K562 (cell line): ENCODE data around the gene SPDYE18. TPM values are rescaled to one million over a fixed set of nuclear protein-coding genes. Genes with fewer than 3 reads are reported as not detected.
"Not testable (repeated sequence)": the region's sequence is repeated elsewhere in the genome, so short reads cannot be mapped to it uniquely, and the experiment has no call there.

ENCODE experiments used
- ATAC-seq: fragments of 200-7000 bp; cut with Tn5 transposase; 3 replicates; pipeline ENCODE4 v1.9.1; 2020; ENCODE audit warnings: moderate library complexity
- BruUV-seq: library from RNA; stranded (reverse); fragments of 400-500 nt; replicated peaks from 2 replicates; lab custom pipeline; 2021; lab: Mats Ljungman, UMichigan
- CTCF ChIA-PET: fragments of 300-600 bp; formaldehyde crosslinking; extraction: SDS; loops from one replicate; lab custom pipeline; 2021; ENCODE audit warnings: low intra/inter-chr PET ratio; lab: Yijun Ruan, JAX
- POLR2A ChIA-PET: fragments of 300-600, 350-650 bp; sonication (Branson Sonifier 250); formaldehyde crosslinking; extraction: SDS; loops from one replicate; lab custom pipeline; 2021; ENCODE audit warnings: antibody characterized with exemption, inconsistent platforms; lab: Yijun Ruan, JAX
- DNase-seq, 4 experiments: peaks; one replicate each; pipeline versions ENCODE4 v3.0.0 to v3.0.0-alpha.2; 2011 to 2018; ENCODE audit warnings: low spot score in 3 of 4, mixed read lengths in 3 of 4; ENCODE audit errors: extremely low read depth in 1 of 4
- FAIRE-seq: peaks from 2 replicates; lab custom pipeline; 2011; peaks lifted over from hg19 to GRCh38; lab: Jason Lieb, UNC
- H2AFZ ChIP-seq: 2 replicates; pipeline ENCODE4 v1.6.0; 2011; ENCODE audit warnings: low read depth, low read length, control low read depth, inconsistent platforms
- H3K27ac ChIP-seq: fragments of 200-600 bp; 3 replicates; pipeline ENCODE4 v1.8.0; 2011; ENCODE audit warnings: low read depth, mild to moderate bottlenecking, control low read depth, inconsistent platforms, low read length, moderate library complexity, mixed read lengths; ENCODE audit errors: extremely low read depth
- H3K27me3 ChIP-seq, 2 experiments: fragments of 300-600 bp in 1 of 2; 2 replicates in 1 of 2; 3 replicates in 1 of 2; pipeline versions ENCODE4 v1.6.0 to v1.8.0; 2011; ENCODE audit warnings: inconsistent platforms in 2 of 2, low read length in 2 of 2, mild to moderate bottlenecking in 1 of 2, mixed read lengths in 1 of 2, moderate library complexity in 1 of 2; ENCODE audit not compliant: control insufficient read depth in 2 of 2, insufficient read depth in 2 of 2
- H3K36me3 ChIP-seq: fragments of 300-600 bp; 3 replicates; pipeline ENCODE4 v1.8.0; 2011; ENCODE audit warnings: mild to moderate bottlenecking, low read length, inconsistent platforms; ENCODE audit not compliant: control insufficient read depth, insufficient read depth
- H3K4me1 ChIP-seq, 2 experiments: fragments of 200-600 bp in 1 of 2; replicated peaks in 1 of 2; 2 replicates in 1 of 2; 3 replicates in 1 of 2; pipeline versions ENCODE4 v1.5.1 to v1.8.0; 2011; ENCODE audit warnings: inconsistent platforms in 2 of 2, low read length in 2 of 2, mild to moderate bottlenecking in 1 of 2, mixed read lengths in 1 of 2, moderate library complexity in 1 of 2; ENCODE audit not compliant: control insufficient read depth in 2 of 2, insufficient read depth in 2 of 2
- H3K4me2 ChIP-seq: 2 replicates; pipeline ENCODE4 v1.6.1; 2011; ENCODE audit warnings: low read length, control low read depth, inconsistent platforms, mixed read lengths; ENCODE audit not compliant: insufficient read depth
- H3K4me3 ChIP-seq: fragments of 200-600 bp; sonication (generic), shearing (Covaris generic); 2 replicates; pipeline ENCODE4 v1.5.1; 2016; ENCODE audit warnings: control low read depth, inconsistent platforms
- H3K79me2 ChIP-seq: fragments of 200-600 bp; 3 replicates; pipeline ENCODE4 v1.8.0; 2011; ENCODE audit warnings: low read length, inconsistent platforms; ENCODE audit not compliant: control insufficient read depth, insufficient read depth
- H3K9ac ChIP-seq, 2 experiments: 2 replicates each; pipeline versions ENCODE4 v1.6.0 to v1.6.1; 2011; ENCODE audit warnings: low read depth in 2 of 2, low read length in 2 of 2, control low read depth in 1 of 2, inconsistent platforms in 1 of 2, mild to moderate bottlenecking in 1 of 2, mixed read lengths in 1 of 2; ENCODE audit not compliant: insufficient read depth in 1 of 2
- H3K9me1 ChIP-seq: one replicate; pipeline ENCODE4 v1.6.0; 2011; ENCODE audit warnings: inconsistent platforms, mild to moderate bottlenecking, low read length, moderate library complexity; ENCODE audit not compliant: control insufficient read depth, insufficient read depth
- H3K9me3 ChIP-seq: replicated peaks from 2 replicates; pipeline ENCODE4 v1.5.1; 2011; ENCODE audit warnings: low read depth, low read length, inconsistent platforms; ENCODE audit not compliant: control insufficient read depth, insufficient read depth
- H4K20me1 ChIP-seq: replicated peaks from 2 replicates; pipeline ENCODE4 v1.6.1; 2011; ENCODE audit warnings: low read length, inconsistent platforms, mixed read lengths; ENCODE audit not compliant: control insufficient read depth, insufficient read depth
- ZBTB1 ChIP-seq: sonication (generic); formaldehyde crosslinking; IDR thresholded peaks from 2 replicates; pipeline ENCODE4 v1.8.1; 2023; ENCODE audit warnings: missing genetic modification reagents, low read depth, mild to moderate bottlenecking, borderline replicate concordance
- ZBTB40 ChIP-seq, 2 experiments: fragments of 450-650 bp in 1 of 2; sonication (generic) in 1 of 2; formaldehyde crosslinking in 1 of 2; IDR thresholded peaks; 2 replicates each; pipeline versions ENCODE4 v1.7.1 to v1.9.0; 2016 to 2022; ENCODE audit warnings: inconsistent platforms in 1 of 2, mild to moderate bottlenecking in 1 of 2, missing genetic modification reagents in 1 of 2
- WGBS: fragments of 100-300 bp; shearing (Covaris generic); methylation state at CpG from one replicate; pipeline ENCODE4 v1.1.6; 2016; ENCODE audit warnings: low coverage, mixed read lengths; ENCODE audit not compliant: insufficient coverage; ENCODE audit errors: missing lambda C conversion rate; 5-methylcytosine and 5-hydroxymethylcytosine counted together
- in situ Hi-C: fragments of 300-500 bp; cut with MboI; formaldehyde crosslinking; loops from 4 replicates; pipeline ENCODE4 v1.15.0; 2018; ENCODE audit warnings: inconsistent platforms, mixed read lengths
- intact Hi-C: fragments of 100-400 bp; cut with micrococcal nuclease; formaldehyde crosslinking; loops from 2 replicates; pipeline ENCODE4 v1.14.2; 2022
- polyA plus RNA-seq, 8 experiments: library from polyadenylated mRNA; depleted of rRNA in 4 of 8; stranded (reverse) in 5 of 8; unstranded in 3 of 8; fragments of >200 nt; fragmentation: Nextera tagmentation in 2 of 8; fragmentation: Illumina TruSeq in 1 of 8; extraction: Ambion mirVana in 2 of 8; extraction: Trizol in 1 of 8; gene quantifications; 2 replicates each; pipeline versions ENCODE4 v1.2.1 to v1.2.3, GENCODE V29; 2011 to 2014; ENCODE audit warnings: inconsistent platforms in 1 of 8, missing spikeins in 1 of 8
- total RNA-seq, 7 experiments: library from RNA; depleted of rRNA in 6 of 7; stranded (reverse); fragments of >200 nt in 6 of 7; fragmentation: Illumina TruSeq in 2 of 7; extraction: Trizol in 2 of 7; gene quantifications; 2 replicates each; pipeline versions ENCODE4 v1.2.1 to v1.2.3, GENCODE V29; 2011 to 2021; ENCODE audit warnings: low replicate concordance in 1 of 7

Gene SPDYE18
- total and polyA plus RNA-seq, 9 of the 15 experiments (the other 6 are each of a cell fraction or from before 2014, with no cell fraction given): 0.16 to 0.44 (median 0.22) TPM; not detected in 3

- DNase-seq; H3K27me3 ChIP-seq; H3K4me2 ChIP-seq; H3K36me3 ChIP-seq; H3K9ac ChIP-seq; H3K9me3 ChIP-seq; H3K27ac ChIP-seq; POLR2A ChIA-PET; ATAC-seq; H3K79me2 ChIP-seq; H2AFZ ChIP-seq; H3K9me1 ChIP-seq; FAIRE-seq; BruUV-seq; H4K20me1 ChIP-seq; H3K4me3 ChIP-seq; intact Hi-C loops; CTCF ChIA-PET; in situ Hi-C loops; H3K4me1 ChIP-seq; TF ChIP-seq ZBTB40 (CRISPR knock-in tag; IDR thresholded peaks at IDR 0.05): not testable (repeated sequence)
- TF ChIP-seq ZBTB1 (CRISPR knock-in tag): peak; percentile 85; the same call in 1 of the 2 replicates
- 0 out of 2 replicates have a peak, but pooled peaks have one; percentile 15 for TF ChIP-seq ZBTB40 (IDR thresholded peaks at IDR 0.05)
- no CpG with 5 or more reads among the region's 10 CpGs for WGBS
These were observed 36.0 kb downstream of the SPDYE18 start for GRCh38 chr7:77026349-77026748.

GRCh38 chr7:77010074-77010680 lies 52.2 kb downstream of the SPDYE18 start:
- H3K9me1 ChIP-seq, H3K79me2 ChIP-seq, H3K9ac ChIP-seq, H3K36me3 ChIP-seq, FAIRE-seq, H4K20me1 ChIP-seq, intact Hi-C loops, DNase-seq, CTCF ChIA-PET, H3K9me3 ChIP-seq, H3K27me3 ChIP-seq, H2AFZ ChIP-seq, POLR2A ChIA-PET, H3K4me3 ChIP-seq, ATAC-seq, H3K27ac ChIP-seq, H3K4me1 ChIP-seq, H3K4me2 ChIP-seq: not testable (repeated sequence)
- in situ Hi-C loops: loop anchor here (5.0 kb wide), 1 partner anchor 488 kb away; no protein-coding TSS in a partner anchor
- WGBS: 77% methylated on average over 7 of the region's 16 CpGs
- BruUV-seq: TSS peak; percentile 36
